GM10266 (cell line): Measurements from ENCODE around the gene STK24.

Experiments
- DNase-seq: peaks from one replicate; pipeline ENCODE4 v3.0.0; 2012; ENCODE audit errors: extremely low spot score
- CTCF ChIP-seq: IDR thresholded peaks from 2 replicates; pipeline ENCODE4 v1.5.1; 2012; ENCODE audit warnings: mild to moderate bottlenecking, low read depth; ENCODE audit not compliant: control insufficient read depth, insufficient read depth; ENCODE audit errors: missing control alignments

The STK24 gene

DNA sequence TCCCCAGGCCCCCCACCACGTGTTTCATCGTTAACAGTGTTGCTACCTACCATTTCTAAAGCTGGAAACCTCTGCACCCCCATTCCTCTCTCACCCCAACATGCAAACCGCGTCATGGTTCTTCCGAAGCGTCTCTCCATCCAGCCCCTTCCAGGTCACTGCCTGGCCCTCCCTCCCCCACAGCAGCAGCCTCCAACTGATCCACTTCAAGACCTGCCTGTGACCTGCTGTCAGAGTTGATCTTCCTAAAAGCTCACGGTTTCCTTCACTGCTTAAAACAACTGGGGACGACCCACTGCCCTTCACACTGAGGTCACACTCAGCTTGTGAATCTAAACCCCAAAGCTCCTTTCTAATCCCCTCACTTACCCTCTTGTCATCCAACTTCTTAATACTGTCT, 47.7 kb downstream of the STK24 start:
- no peak for TF ChIP-seq CTCF

GRCh38 chr13:98528663-98529064, 48.2 kb downstream of the STK24 start:
- TF ChIP-seq CTCF, result no peak
- no peak for DNase-seq

More for the DNA sequence above, 47.7 kb downstream of the STK24 start:
- no peak for DNase-seq

- no peak for DNase-seq
- no peak for TF ChIP-seq CTCF
These were observed 49.4 kb downstream of the STK24 start for GRCh38 chr13:98527526-98527925.

GRCh38 chr13:98526182-98526512, 50.8 kb downstream of the STK24 start:
- no peak for DNase-seq

DNA sequence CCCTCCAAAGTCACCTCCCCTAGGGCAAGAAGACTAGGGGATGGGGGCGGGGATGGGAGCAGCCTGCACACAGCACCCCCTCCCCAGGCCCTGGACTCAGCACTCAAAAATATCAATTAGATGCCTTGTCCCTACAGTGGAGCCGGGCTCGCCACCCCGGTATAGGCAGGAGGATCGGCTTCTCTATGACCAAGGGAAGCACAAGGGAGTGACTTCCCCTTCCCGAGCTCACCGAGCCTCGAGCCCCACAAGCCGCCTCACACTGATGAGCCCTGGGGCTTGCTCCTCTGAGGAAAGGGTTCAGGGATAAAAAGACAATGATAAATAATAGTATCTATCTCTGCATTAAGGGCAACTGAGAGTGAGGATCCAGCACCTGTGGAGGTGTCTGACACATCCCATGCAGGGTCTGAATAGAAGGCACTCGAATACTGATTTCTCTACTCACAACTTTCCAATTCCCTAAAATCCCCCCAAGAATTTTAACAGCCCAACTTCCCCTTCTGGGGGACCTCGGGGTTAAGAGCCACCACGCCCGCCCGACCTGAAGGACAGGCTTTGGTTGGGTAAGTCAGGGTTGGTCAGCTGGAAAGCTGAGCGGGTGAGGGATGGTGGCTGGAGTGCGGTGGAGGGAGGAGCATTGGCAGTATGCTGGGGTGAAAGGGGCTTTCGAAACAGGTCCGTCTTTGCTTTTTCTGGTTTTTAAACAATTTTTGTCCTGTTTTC, 51.3 kb downstream of the STK24 start:
- DNase-seq, result no peak
- TF ChIP-seq CTCF, result no peak

More at GRCh38 chr13:98526182-98526512, 50.8 kb downstream of the STK24 start:
- no peak for TF ChIP-seq CTCF

GRCh38 chr13:98524793-98525192, 52.1 kb downstream of the STK24 start:
- DNase-seq, result no peak

DNA sequence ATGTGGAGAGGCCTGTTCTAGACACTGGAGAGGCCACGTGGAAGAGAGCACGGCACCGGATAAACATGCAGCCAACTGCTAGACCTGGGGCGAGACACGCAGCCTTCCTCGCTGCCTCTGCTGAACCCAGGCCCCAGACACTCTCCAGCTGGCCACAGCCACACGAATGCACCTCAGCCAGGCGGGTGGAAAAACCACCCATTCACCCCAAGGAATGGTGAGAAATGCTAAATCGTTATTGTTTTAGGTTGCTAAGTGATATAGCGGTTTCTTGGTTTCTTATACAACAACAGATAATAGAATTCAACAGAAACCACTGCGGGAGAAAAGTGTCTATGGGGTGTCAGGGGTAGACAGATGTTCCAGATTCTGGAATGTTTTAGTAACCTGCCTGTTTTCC, 52.5 kb downstream of the STK24 start:
- TF ChIP-seq CTCF, result no peak
- DNase-seq, result no peak

More at GRCh38 chr13:98524793-98525192, 52.1 kb downstream of the STK24 start:
- TF ChIP-seq CTCF, result no peak
